GM12892 (cell line): Measurements from ENCODE around the gene MSANTD2.

Experiments
- DNase-seq: peaks from one replicate; pipeline ENCODE4 v3.0.0; 2011; ENCODE audit not compliant: insufficient read length
- FAIRE-seq: peaks from 2 replicates; lab custom pipeline; 2011; peaks lifted over from hg19 to GRCh38; lab: Jason Lieb, UNC
- POLR2A ChIP-seq: IDR thresholded peaks from 2 replicates; pipeline ENCODE4 v1.6.1; 2011; ENCODE audit warnings: low read depth, low read length, control low read depth
- POLR2AphosphoS5 ChIP-seq: IDR thresholded peaks from 2 replicates; pipeline ENCODE4 v1.6.1; 2011; ENCODE audit warnings: low read depth, low read length, control low read depth
- TAF1 ChIP-seq: IDR thresholded peaks from 2 replicates; pipeline ENCODE4 v1.6.1; 2011; ENCODE audit warnings: low read depth, mild to moderate bottlenecking, control low read depth, low read length, borderline replicate concordance

The MSANTD2 gene

DNA sequence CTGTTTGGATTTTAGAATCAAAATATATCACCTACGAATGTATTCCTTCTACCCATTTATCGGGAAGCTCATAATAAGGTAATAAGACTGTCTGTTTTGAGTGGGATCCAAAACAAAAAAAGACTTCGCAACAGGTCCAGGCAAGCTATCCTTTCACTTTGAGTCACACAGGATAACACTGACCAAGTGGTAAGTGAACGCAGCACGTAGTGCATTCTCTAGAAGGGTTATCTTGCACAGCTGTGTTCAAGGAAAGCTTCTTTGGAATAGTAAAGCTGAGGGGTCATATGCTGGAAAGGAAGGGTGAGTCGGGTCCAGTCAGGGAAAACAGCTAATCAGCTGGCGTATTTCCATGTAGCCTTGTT, 82.8 kb downstream of the MSANTD2 start:
- no peak for DNase-seq
- no peak for FAIRE-seq
- TF ChIP-seq POLR2A (no peak), TAF1 (no peak), POLR2AphosphoS5 (no peak)

DNA sequence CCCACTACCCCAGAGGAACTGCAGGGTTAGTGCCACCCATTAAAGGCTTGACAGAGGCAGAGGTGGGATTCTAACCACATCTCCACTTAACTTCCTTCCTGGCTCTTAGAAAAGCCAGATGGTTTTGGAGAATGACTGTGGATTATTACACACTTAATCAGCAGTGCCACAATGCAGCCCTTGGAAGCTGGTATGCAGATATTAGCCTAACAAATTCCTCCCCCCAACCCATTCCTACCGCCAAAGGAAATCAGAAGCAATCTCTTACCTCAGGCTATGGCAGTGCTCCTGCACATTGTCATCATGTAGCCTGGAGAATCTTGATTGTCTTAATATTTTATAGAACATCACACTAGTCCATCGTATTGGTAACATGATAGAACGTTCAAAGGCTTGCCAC, 83.6 kb downstream of the MSANTD2 start:
- TF ChIP-seq POLR2A = no peak
- TF ChIP-seq TAF1 = no peak
- TF ChIP-seq POLR2AphosphoS5 = no peak
- DNase-seq (no peak), FAIRE-seq (no peak)
